ENCODE data around the gene PSMB7.

- TF ChIP-seq, protein P1, sequence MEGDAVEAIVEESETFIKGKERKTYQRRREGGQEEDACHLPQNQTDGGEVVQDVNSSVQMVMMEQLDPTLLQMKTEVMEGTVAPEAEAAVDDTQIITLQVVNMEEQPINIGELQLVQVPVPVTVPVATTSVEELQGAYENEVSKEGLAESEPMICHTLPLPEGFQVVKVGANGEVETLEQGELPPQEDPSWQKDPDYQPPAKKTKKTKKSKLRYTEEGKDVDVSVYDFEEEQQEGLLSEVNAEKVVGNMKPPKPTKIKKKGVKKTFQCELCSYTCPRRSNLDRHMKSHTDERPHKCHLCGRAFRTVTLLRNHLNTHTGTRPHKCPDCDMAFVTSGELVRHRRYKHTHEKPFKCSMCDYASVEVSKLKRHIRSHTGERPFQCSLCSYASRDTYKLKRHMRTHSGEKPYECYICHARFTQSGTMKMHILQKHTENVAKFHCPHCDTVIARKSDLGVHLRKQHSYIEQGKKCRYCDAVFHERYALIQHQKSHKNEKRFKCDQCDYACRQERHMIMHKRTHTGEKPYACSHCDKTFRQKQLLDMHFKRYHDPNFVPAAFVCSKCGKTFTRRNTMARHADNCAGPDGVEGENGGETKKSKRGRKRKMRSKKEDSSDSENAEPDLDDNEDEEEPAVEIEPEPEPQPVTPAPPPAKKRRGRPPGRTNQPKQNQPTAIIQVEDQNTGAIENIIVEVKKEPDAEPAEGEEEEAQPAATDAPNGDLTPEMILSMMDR (IDR thresholded peaks at IDR 0.05): no peak
- no peak for TF ChIP-seq POLR2AphosphoS5 (IDR thresholded peaks at IDR 0.05)
Observed at GRCh38 chr9:124441291-124441690, 26.0 kb upstream of the PSMB7 start.
